A673 (cell line): Measurements from ENCODE around the gene RLIM. TPM values are rescaled to one million over a fixed set of nuclear protein-coding genes. Genes with fewer than 3 reads are reported as not detected.
"Not testable (repeated sequence)": the region's sequence is repeated elsewhere in the genome, so short reads cannot be mapped to it uniquely, and the experiment has no call there.

Experiments used
- Bru-seq: library from RNA; stranded (reverse); fragments of 400-500 nt; gene quantifications from one replicate; lab custom pipeline; 2021; lab: Mats Ljungman, UMichigan
- BruChase-seq, 2 experiments: library from RNA; stranded (reverse); fragments of 400-500 nt; gene quantifications; one replicate each; lab custom pipeline; 2021; lab: Mats Ljungman, UMichigan
- BruUV-seq: library from RNA; stranded (reverse); fragments of 400-500 nt; replicated peaks from 2 replicates; lab custom pipeline; 2021; lab: Mats Ljungman, UMichigan
- CTCF ChIA-PET: fragments of 300-600 bp; sonication (Branson Sonifier 250); formaldehyde crosslinking; loops from one replicate; lab custom pipeline; 2022; ENCODE audit warnings: antibody characterized with exemption; lab: Charles Lee
- POLR2A ChIA-PET: fragments of 300-600 bp; sonication (Branson Sonifier 250); formaldehyde crosslinking; loops from one replicate; lab custom pipeline; 2022; ENCODE audit warnings: antibody characterized with exemption; ENCODE audit not compliant: low non-redundant PET; lab: Charles Lee
- DNase-seq: peaks from one replicate; pipeline ENCODE4 v3.0.0-alpha.2; 2015; ENCODE audit warnings: low spot score
- H3K27ac ChIP-seq: fragments of 200-600 bp; sonication (generic); 2 replicates; pipeline ENCODE4 v1.5.1; 2016; ENCODE audit warnings: mixed run types, low read depth, mild to moderate bottlenecking, mixed read lengths, antibody characterized with exemption, low read length; ENCODE audit not compliant: poor library complexity, severe bottlenecking
- H3K27me3 ChIP-seq: fragments of 200-600 bp; sonication (generic); replicated peaks from 2 replicates; pipeline ENCODE4 v1.6.1; 2017; ENCODE audit warnings: mixed run types, low read depth, mild to moderate bottlenecking, mixed read lengths, antibody characterized with exemption, low read length; ENCODE audit not compliant: insufficient read depth, poor library complexity
- H3K36me3 ChIP-seq: fragments of 200-600 bp; sonication (generic); 2 replicates; pipeline ENCODE4 v1.6.1; 2016; ENCODE audit warnings: mixed run types, mild to moderate bottlenecking, mixed read lengths, antibody characterized with exemption, low read length; ENCODE audit not compliant: insufficient read depth, poor library complexity, severe bottlenecking
- H3K4me1 ChIP-seq: fragments of 200-600 bp; sonication (generic); 2 replicates; pipeline ENCODE4 v1.6.1; 2017; ENCODE audit warnings: mixed run types, mild to moderate bottlenecking, mixed read lengths, antibody characterized with exemption, low read length; ENCODE audit not compliant: insufficient read depth, poor library complexity, severe bottlenecking
- H3K4me3 ChIP-seq: fragments of 200-600 bp; sonication (generic); 2 replicates; pipeline ENCODE4 v1.5.1; 2016; ENCODE audit warnings: low read depth, mixed run types, mild to moderate bottlenecking, mixed read lengths, low read length; ENCODE audit not compliant: poor library complexity, severe bottlenecking
- H3K9me3 ChIP-seq: fragments of 200-600 bp; sonication (generic); 2 replicates; pipeline ENCODE4 v1.6.1; 2016; ENCODE audit warnings: mixed run types, low read depth, mild to moderate bottlenecking, mixed read lengths, antibody characterized with exemption, low read length; ENCODE audit not compliant: poor library complexity, severe bottlenecking
- EZH2 ChIP-seq: fragments of 200-600 bp; sonication (generic); IDR thresholded peaks from 2 replicates; pipeline ENCODE4 v1.6.1; 2017; ENCODE audit warnings: borderline replicate concordance, low read depth, mild to moderate bottlenecking, mixed read lengths, antibody characterized with exemption, low read length; ENCODE audit not compliant: poor library complexity, severe bottlenecking
- intact Hi-C: fragments of 100-400 bp; cut with micrococcal nuclease; formaldehyde crosslinking; loops from one replicate; pipeline ENCODE4 v1.10.0; 2022; ENCODE audit not compliant: unreplicated experiment
- long read RNA-seq: library from polyadenylated mRNA; stranded (forward); transcript quantifications from one replicate; pipeline ENCODE4 v2.0.0, GENCODE V29; 2022
- total RNA-seq: library from RNA; stranded (reverse); gene quantifications from 2 replicates; pipeline ENCODE4 v1.2.3, GENCODE V29; 2021
- TF ChIP-seq, protein P1 (sequence below): fragments of 300-800, 200-600 bp; sonication (generic); conservative IDR thresholded peaks from 2 replicates; pipeline ENCODE4 v1.5.1; 2017; ENCODE audit warnings: low read depth, mild to moderate bottlenecking, antibody characterized with exemption, low read length, moderate library complexity, mixed read lengths

Gene RLIM, protein sequence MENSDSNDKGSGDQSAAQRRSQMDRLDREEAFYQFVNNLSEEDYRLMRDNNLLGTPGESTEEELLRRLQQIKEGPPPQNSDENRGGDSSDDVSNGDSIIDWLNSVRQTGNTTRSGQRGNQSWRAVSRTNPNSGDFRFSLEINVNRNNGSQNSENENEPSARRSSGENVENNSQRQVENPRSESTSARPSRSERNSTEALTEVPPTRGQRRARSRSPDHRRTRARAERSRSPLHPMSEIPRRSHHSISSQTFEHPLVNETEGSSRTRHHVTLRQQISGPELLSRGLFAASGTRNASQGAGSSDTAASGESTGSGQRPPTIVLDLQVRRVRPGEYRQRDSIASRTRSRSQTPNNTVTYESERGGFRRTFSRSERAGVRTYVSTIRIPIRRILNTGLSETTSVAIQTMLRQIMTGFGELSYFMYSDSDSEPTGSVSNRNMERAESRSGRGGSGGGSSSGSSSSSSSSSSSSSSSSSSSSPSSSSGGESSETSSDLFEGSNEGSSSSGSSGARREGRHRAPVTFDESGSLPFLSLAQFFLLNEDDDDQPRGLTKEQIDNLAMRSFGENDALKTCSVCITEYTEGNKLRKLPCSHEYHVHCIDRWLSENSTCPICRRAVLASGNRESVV
- 55.0 and 57.7 TPM in 2 replicates for total RNA-seq
- percentile 97 among the genes with signal in this experiment for Bru-seq, nascent RNA
- percentile 99 among the genes with signal in this experiment for BruChase-seq, experiment 1, labeled RNA remaining after a 2-hour chase
- percentile 98 among the genes with signal in this experiment for BruChase-seq, experiment 2, labeled RNA remaining after a 6-hour chase
- long read RNA-seq, full-length matches to known transcripts, result 24 of 38 reads
- long read RNA-seq, partial matches to known transcripts, result 2 of 38 reads
- long read RNA-seq, other reads (novel, unspliced or antisense), result 12 of 38 reads

DNA sequence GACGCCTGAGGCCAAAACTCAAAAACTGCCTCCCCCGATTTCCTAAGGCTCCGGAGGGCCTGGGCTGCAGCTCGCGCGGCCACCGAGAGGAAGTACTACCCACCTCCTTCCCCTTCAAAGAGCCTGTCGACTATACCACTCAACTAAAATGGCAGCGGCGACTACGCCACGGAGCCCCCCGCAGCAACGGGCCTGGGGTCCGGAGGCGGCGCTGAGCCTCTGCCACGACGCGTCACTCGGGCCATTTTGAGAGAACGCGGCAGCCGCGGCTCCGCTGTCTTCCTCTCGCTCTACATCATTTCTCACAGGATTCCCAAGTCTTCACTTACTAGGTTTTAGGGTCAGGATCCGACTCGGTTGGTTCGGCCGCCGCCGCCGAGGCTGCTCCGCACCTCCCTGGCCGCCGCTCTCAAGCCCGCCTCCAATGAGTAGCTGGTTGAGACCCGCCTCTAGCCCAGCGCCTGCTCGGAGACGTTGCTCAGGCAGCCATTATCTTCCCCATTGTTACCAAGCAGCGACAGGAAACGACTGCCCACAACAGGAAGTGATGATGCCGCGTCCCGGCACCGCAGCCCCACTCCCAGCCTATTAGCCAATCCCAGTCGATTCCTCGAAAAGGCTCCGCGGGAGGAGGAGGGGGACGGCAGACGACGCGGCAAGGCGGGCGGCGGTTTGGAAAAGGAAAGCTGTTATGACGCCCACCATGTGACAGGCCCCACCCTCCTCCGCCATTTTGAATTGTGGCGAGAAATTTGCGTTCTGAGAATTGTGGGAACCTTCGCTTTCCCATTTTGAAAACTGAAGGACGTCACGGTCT lies at the start of gene RLIM:
Gene RLIM (minus strand): TSS at position 532 of the 817 bp plus-strand sequence. CDS start 18,647 bp downstream, outside the sequence.
- CTCF ChIA-PET, result no interaction called here
- TF ChIP-seq, protein P1, sequence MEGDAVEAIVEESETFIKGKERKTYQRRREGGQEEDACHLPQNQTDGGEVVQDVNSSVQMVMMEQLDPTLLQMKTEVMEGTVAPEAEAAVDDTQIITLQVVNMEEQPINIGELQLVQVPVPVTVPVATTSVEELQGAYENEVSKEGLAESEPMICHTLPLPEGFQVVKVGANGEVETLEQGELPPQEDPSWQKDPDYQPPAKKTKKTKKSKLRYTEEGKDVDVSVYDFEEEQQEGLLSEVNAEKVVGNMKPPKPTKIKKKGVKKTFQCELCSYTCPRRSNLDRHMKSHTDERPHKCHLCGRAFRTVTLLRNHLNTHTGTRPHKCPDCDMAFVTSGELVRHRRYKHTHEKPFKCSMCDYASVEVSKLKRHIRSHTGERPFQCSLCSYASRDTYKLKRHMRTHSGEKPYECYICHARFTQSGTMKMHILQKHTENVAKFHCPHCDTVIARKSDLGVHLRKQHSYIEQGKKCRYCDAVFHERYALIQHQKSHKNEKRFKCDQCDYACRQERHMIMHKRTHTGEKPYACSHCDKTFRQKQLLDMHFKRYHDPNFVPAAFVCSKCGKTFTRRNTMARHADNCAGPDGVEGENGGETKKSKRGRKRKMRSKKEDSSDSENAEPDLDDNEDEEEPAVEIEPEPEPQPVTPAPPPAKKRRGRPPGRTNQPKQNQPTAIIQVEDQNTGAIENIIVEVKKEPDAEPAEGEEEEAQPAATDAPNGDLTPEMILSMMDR, result no peak
- TF ChIP-seq EZH2, result no peak
- H3K4me1 ChIP-seq, result no peaks in the 10 kb centered on the region
- peaks cover 16% of the 10 kb centered on the region for H3K36me3 ChIP-seq
- H3K27me3 ChIP-seq, result no peaks in the 10 kb centered on the region
- POLR2A ChIA-PET, result interaction anchor here (0.7 kb wide), 1 partner anchor 12 kb away, joined by 3 read pairs; no protein-coding TSS in a partner anchor
- H3K4me3 ChIP-seq, result peak within 1 kb of the TSS; percentile 75
- intact Hi-C loops, result no loop called here
- peak; percentile 97 for DNase-seq
- H3K9me3 ChIP-seq, result no peaks in the 10 kb centered on the region
- peak within 1 kb of the TSS; percentile 99 for H3K27ac ChIP-seq
- no TSS peak for BruUV-seq

DNA sequence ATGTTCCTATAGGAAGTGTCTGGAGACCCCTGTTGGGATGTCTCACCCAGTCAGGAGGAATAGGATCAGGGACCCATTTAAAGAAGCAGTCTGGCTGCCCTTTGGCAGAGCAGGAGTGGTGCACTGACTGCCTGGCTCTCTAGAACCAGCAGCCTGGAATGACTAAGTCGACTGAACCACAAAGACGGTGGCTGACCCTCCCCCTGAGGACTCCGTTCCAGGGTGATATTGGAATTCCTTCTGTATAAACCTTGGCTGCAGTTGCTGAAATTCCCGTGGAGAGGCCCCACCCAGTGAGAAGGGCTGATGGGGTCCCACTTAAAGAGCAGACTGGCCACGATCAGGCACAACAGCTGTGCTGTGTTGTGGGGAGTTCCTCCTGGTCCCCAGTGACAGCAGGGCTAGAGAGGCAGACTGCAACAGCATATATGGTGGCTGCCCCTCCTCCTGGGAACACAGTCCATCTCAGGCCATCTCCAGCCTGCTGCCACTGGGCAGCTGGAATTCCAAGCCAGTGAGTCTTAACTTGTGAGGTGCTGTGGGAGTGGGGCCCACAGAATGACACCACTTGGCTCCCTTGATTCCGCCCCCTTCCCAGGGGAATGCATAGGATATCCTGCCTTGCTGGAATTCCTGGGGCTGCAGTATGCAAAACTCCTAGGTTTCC lies 41.8 kb upstream of the RLIM start:
- Histone ChIP-seq H3K27ac (no peak overlapping the region), H3K4me3 (no peak overlapping the region), H3K4me1 (no peaks in the 10 kb centered on the region), H3K9me3 (no peaks in the 10 kb centered on the region), H3K27me3 (no peaks in the 10 kb centered on the region), H3K36me3 (no peaks in the 10 kb centered on the region)
- no peak for TF ChIP-seq EZH2
- TF ChIP-seq, protein P1, result no peak
- CTCF ChIA-PET, result no interaction called here
- intact Hi-C loops, result no loop called here
- DNase-seq, result no peak
- POLR2A ChIA-PET, result no interaction called here
- BruUV-seq, result no TSS peak

DNA sequence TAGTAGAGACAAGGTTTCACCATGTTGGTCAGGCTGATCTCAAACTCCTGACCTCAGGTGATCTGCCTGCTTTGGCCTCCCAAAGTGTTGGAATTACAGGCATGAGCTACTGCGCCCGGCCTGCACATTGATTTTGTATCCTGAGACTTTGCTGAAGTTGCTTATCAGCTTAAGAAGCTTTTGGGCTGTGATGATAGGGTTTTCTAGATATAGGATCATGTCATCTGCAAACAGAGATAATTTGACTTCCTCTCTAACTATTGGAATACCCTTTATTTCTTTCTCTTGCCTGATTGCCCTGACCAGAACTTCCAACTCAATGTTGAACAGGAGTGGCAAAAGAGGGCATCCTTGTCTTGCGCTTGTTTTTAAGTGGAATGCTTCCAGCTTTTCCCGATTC lies 40.5 kb upstream of the RLIM start:
- CTCF ChIA-PET, POLR2A ChIA-PET, H3K27me3 ChIP-seq, H3K27ac ChIP-seq, H3K36me3 ChIP-seq, BruUV-seq, intact Hi-C loops, DNase-seq, H3K9me3 ChIP-seq, H3K4me3 ChIP-seq, H3K4me1 ChIP-seq: not testable (repeated sequence)
